Psoas muscle (tissue), 8 donors: ENCODE results near the gene SMG9. TPM values are rescaled to one million over a fixed set of nuclear protein-coding genes. Genes with fewer than 3 reads are reported as not detected.
A peak's percentile ranks its signal among the peaks of the same experiment; 100 is the strongest.

ENCODE experiments used
- ATAC-seq, 4 donors: fragments of 200-7000 bp; cut with Tn5 transposase; one replicate each; pipeline ENCODE4 v1.9.1; 2020; ENCODE audit warnings: moderate library complexity in 3 of 4, mild to moderate bottlenecking in 2 of 4
- DNase-seq, 2 donors: peaks; one replicate each; pipeline ENCODE4 v3.0.0-alpha.2; 2020
- H3K27ac ChIP-seq: fragments of 200-600 bp; one replicate; pipeline ENCODE4 v1.8.0; 2022
- H3K27me3 ChIP-seq, 3 donors: fragments of 200-600 bp in 1 of 3; one replicate each; pipeline versions ENCODE4 v1.6.1 to v1.8.0; 2013 to 2022; ENCODE audit warnings: low read length in 2 of 3, mild to moderate bottlenecking in 2 of 3, moderate library complexity in 1 of 3; ENCODE audit not compliant: insufficient read depth in 3 of 3
- H3K36me3 ChIP-seq, 2 donors: fragments of 200-600 bp in 1 of 2; one replicate each; pipeline versions ENCODE4 v1.6.1 to v1.8.0; 2013 to 2022; ENCODE audit warnings: low read depth in 1 of 2, mild to moderate bottlenecking in 1 of 2, moderate library complexity in 1 of 2; ENCODE audit not compliant: insufficient read depth in 1 of 2
- H3K4me1 ChIP-seq: fragments of 200-600 bp; one replicate; pipeline ENCODE4 v1.8.0; 2022
- H3K4me3 ChIP-seq: fragments of 200-600 bp; one replicate; pipeline ENCODE4 v1.8.0; 2022; ENCODE audit warnings: mild to moderate bottlenecking
- H3K9me3 ChIP-seq: fragments of 200-600 bp; one replicate; pipeline ENCODE4 v1.8.0; 2022
- CTCF ChIP-seq: fragments of 200-600 bp; IDR thresholded peaks from one replicate; pipeline ENCODE4 v1.8.0; 2022; ENCODE audit warnings: antibody characterized with exemption
- WGBS, 3 donors: extraction: QIAGEN DNeasy Blood & Tissue Kit; methylation state at CpG; one replicate each; pipeline versions ENCODE4 v1.1.6 to v1.1.7; 2013; 5-methylcytosine and 5-hydroxymethylcytosine counted together
- intact Hi-C, 2 donors: fragments of 100-400 bp; cut with DNase I; formaldehyde crosslinking; loops; one replicate each; pipeline versions ENCODE4 v1.11.0 to v1.14.2; 2022
- polyA plus RNA-seq, 3 donors: library from polyadenylated mRNA; stranded (reverse); fragments of 200-250 nt; gene quantifications; one replicate each; pipeline ENCODE4 v1.2.3, GENCODE V29; 2013
- total RNA-seq, 4 donors: library from RNA; stranded (reverse); fragmentation: NEBNext Ultra II Directional in 2 of 4; extraction: Animal tissue kit (Norgen Biotek cat#: 25700) in 2 of 4; gene quantifications; one replicate each; pipeline versions ENCODE4 v1.2.1 to v1.2.4, GENCODE V29; 2021 to 2023
- donor health status: healthy with polysubstance abuse.
- donor health status: DM: no; HTN: no; CAD: no; lungs with moderate emphysema.
- donor health status: Bipolar disorder and iron deficiency.
- donor health status: healthy.
- donor health status: DM: yes; HTN: yes; CAD: no.
- donor health status: DM: no; HTN: no; CAD: no.
- donor health status: DM: no; HTN: no; CAD: no.
- donor health status: DM: yes; HTN: yes; CAD: no.

Gene SMG9
- total and polyA plus RNA-seq, 7 donors = 10.1 to 29.1 (median 13.8) TPM

DNA sequence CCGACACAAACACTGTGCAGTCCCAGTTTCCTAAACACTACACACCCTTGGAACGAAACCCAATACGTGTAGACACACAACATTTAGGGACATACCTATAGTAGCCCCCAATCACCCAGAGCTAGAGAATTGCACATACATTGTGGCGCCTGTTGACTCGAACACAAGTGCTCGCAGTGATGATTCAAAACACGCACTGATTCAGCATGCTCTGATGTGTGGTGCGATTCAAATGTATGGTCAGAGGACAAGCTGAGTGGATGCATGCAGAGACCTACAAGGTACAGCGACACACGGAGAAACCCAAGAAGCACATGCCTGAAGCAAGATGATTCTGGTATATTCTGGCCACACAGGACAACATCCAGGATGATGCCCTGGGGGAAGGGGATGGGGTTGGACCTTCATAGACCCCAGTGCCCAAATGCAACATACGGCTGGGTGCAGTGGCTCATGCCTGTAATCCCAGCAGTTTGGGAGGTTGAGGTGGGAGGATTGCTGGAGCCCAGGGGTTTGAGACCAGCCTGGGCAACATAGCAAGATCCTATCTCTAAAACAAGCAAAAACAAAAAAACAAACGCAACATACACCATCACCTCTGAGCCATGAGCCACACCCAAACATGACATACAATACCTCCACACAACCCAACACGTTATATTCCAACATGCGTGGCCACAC lies 27.0 kb upstream of the SMG9 start:
- H3K27ac ChIP-seq = no peak overlapping the region
- WGBS, 3 donors = 87% methylated on average over 14 of the region's 14 CpGs
- DNase-seq = no peak
- no peaks in the 10 kb centered on the region for H3K36me3 ChIP-seq
- no peaks in the 10 kb centered on the region for H3K4me1 ChIP-seq
- H3K9me3 ChIP-seq = no peaks in the 10 kb centered on the region
- intact Hi-C loops = loop anchor here in 1 of 2 donors (5.0 kb wide), 1 partner anchor 34 kb away; no protein-coding TSS in a partner anchor
- no peak for ATAC-seq
- H3K4me3 ChIP-seq = no peak overlapping the region
- no peak for TF ChIP-seq CTCF
- peaks cover 0 to 23% (median 0%) of the 10 kb centered on the region in 3 donors for H3K27me3 ChIP-seq

DNA sequence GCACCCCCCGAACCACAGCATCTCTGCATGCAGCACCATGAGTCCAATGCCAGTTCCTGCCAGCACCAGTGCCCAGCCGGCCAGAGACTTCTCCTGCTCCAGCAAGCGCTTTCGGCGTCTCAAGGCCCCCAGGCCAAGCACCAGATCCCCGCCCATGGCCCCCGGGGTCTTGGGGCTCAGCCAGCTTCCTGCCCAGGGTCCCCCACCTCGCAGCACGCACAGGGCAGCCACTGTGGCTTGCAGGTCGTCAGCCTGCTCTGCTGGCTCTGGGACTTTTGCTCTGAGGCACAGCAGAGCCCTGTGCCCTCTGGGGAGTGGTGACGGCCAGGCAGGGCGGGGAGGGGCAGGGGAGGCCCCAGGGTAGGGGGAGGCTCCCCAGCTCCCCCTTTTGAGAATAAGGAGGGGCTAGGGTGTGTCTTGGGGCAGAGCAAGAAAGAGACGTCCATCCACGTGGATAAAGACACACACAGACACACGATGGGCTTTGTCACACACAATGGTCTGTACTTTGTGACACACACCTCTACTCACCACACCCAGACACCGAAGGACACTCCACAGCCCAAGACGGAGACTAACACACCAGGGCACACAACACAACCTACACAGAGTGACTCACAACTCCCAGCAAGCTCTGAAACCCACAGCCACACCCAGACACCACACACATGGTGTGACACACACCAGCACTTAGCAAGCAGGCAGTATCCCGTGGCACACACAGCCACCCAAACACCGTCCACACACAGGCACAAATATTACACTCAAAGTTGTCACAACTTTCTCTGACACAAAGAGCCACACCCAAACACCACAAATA lies 26.2 kb upstream of the SMG9 start, which contains the start of gene KCNN4:
Gene KCNN4, minus strand, starts transcription at position 268 of the 820 bp plus-strand sequence. Its CDS starts 112 bp downstream, at position 156.
- 24 to 33% (median 29%) methylated on average over 19 of the region's 19 CpGs for WGBS, 3 donors
- intact Hi-C loops = loop anchor here in 1 of 2 donors (5.0 kb wide), 1 partner anchor 34 kb away; no protein-coding TSS in a partner anchor
- peaks cover 0 to 23% (median 2%) of the 10 kb centered on the region in 3 donors for H3K27me3 ChIP-seq
- DNase-seq (no peak), ATAC-seq (no peak)
- H3K9me3 ChIP-seq = no peaks in the 10 kb centered on the region
- TF ChIP-seq CTCF = no peak
- H3K27ac ChIP-seq = no peak within 1 kb of the TSS
- no peak within 1 kb of the TSS for H3K4me3 ChIP-seq
- H3K36me3 ChIP-seq = no peaks in the 10 kb centered on the region
- no peaks in the 10 kb centered on the region for H3K4me1 ChIP-seq

- DNase-seq (no peak), ATAC-seq (no peak)
- Histone ChIP-seq H3K36me3 (no peaks in the 10 kb centered on the region), H3K4me3 (no peak overlapping the region), H3K4me1 (no peaks in the 10 kb centered on the region), H3K27me3 (peaks cover 0 to 27% (median 2%) of the 10 kb centered on the region in 3 donors), H3K9me3 (no peaks in the 10 kb centered on the region), H3K27ac (no peak overlapping the region)
- 48% methylated on average over 3 of the region's 3 CpGs for WGBS, 3 donors
- intact Hi-C loops = loop anchor here in 1 of 2 donors (5.0 kb wide), 1 partner anchor 33 kb away; no protein-coding TSS in a partner anchor
- no peak for TF ChIP-seq CTCF
These were observed 25.1 kb upstream of the SMG9 start for GRCh38 chr19:43779820-43780219.

GRCh38 chr19:43779147-43779819 lies 24.5 kb upstream of the SMG9 start:
- no peak for TF ChIP-seq CTCF
- intact Hi-C loops = no loop called here
- Histone ChIP-seq H3K4me3 (no peak overlapping the region), H3K9me3 (no peaks in the 10 kb centered on the region), H3K27ac (no peak overlapping the region), H3K4me1 (peaks cover 3% of the 10 kb centered on the region), H3K27me3 (peaks cover 0 to 27% (median 2%) of the 10 kb centered on the region in 3 donors), H3K36me3 (no peaks in the 10 kb centered on the region)
- DNase-seq (peak in 1 of 2 donors; percentile 35), ATAC-seq (no peak)
- 52 to 76% (median 66%) methylated on average over 15 to 16 of the region's 16 CpGs for WGBS, 3 donors
